ENCODE data around the gene SLC8B1. TPM values are rescaled to one million over a fixed set of nuclear protein-coding genes. Genes with fewer than 3 reads are reported as not detected.

The SLC8B1 gene
- total RNA-seq, 1 donor from 2014 or later, result 41.1 TPM

GRCh38 chr12:113373969-113374368, 39.1 kb upstream of the SLC8B1 start:
- TF ChIP-seq, protein P1, sequence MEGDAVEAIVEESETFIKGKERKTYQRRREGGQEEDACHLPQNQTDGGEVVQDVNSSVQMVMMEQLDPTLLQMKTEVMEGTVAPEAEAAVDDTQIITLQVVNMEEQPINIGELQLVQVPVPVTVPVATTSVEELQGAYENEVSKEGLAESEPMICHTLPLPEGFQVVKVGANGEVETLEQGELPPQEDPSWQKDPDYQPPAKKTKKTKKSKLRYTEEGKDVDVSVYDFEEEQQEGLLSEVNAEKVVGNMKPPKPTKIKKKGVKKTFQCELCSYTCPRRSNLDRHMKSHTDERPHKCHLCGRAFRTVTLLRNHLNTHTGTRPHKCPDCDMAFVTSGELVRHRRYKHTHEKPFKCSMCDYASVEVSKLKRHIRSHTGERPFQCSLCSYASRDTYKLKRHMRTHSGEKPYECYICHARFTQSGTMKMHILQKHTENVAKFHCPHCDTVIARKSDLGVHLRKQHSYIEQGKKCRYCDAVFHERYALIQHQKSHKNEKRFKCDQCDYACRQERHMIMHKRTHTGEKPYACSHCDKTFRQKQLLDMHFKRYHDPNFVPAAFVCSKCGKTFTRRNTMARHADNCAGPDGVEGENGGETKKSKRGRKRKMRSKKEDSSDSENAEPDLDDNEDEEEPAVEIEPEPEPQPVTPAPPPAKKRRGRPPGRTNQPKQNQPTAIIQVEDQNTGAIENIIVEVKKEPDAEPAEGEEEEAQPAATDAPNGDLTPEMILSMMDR (IDR thresholded peaks at IDR 0.05; ENCODE audit: insufficient read depth, low read length, poor library complexity, severe bottlenecking), result no peak
- DNase-seq (ENCODE audit: low read depth), result no peak
- no peaks in the 10 kb centered on the region for H3K36me3 ChIP-seq (ENCODE audit: control insufficient read depth, insufficient read depth, low read length)

GRCh38 chr12:113373440-113373839, 38.5 kb upstream of the SLC8B1 start:
- no peak overlapping the region for H3K4me3 ChIP-seq (ENCODE audit: low read depth, low read length)
- no peaks in the 10 kb centered on the region for H3K36me3 ChIP-seq (ENCODE audit: control insufficient read depth, insufficient read depth, low read length)
- no peaks in the 10 kb centered on the region for H3K27me3 ChIP-seq (ENCODE audit: control insufficient read depth, insufficient read depth, low read length)
- no peak for DNase-seq (ENCODE audit: low read depth)
- TF ChIP-seq, protein P1 (IDR thresholded peaks at IDR 0.05; ENCODE audit: insufficient read depth, low read length, poor library complexity, severe bottlenecking), result no peak

More at GRCh38 chr12:113373969-113374368, 39.1 kb upstream of the SLC8B1 start:
- Histone ChIP-seq H3K4me3 (ENCODE audit: low read depth, low read length) (no peak overlapping the region), H3K27me3 (ENCODE audit: control insufficient read depth, insufficient read depth, low read length) (no peaks in the 10 kb centered on the region)

GRCh38 chr12:113372371-113372770, 37.5 kb upstream of the SLC8B1 start:
- Histone ChIP-seq H3K27me3 (ENCODE audit: control insufficient read depth, insufficient read depth, low read length) (no peaks in the 10 kb centered on the region), H3K4me3 (ENCODE audit: low read depth, low read length) (no peak overlapping the region), H3K36me3 (ENCODE audit: control insufficient read depth, insufficient read depth, low read length) (no peaks in the 10 kb centered on the region)
- TF ChIP-seq, protein P1 (IDR thresholded peaks at IDR 0.05; ENCODE audit: insufficient read depth, low read length, poor library complexity, severe bottlenecking), result no peak
- DNase-seq (ENCODE audit: low read depth), result no peak

GRCh38 chr12:113371808-113372207, 36.9 kb upstream of the SLC8B1 start:
- H3K4me3 ChIP-seq (ENCODE audit: low read depth, low read length), result no peak overlapping the region
- no peaks in the 10 kb centered on the region for H3K27me3 ChIP-seq (ENCODE audit: control insufficient read depth, insufficient read depth, low read length)
- TF ChIP-seq, protein P1 (IDR thresholded peaks at IDR 0.05; ENCODE audit: insufficient read depth, low read length, poor library complexity, severe bottlenecking), result no peak
- DNase-seq (ENCODE audit: low read depth), result no peak
- H3K36me3 ChIP-seq (ENCODE audit: control insufficient read depth, insufficient read depth, low read length), result no peaks in the 10 kb centered on the region

- no peak overlapping the region for H3K4me3 ChIP-seq (ENCODE audit: low read depth, low read length)
- no peaks in the 10 kb centered on the region for H3K36me3 ChIP-seq (ENCODE audit: control insufficient read depth, insufficient read depth, low read length)
- no peaks in the 10 kb centered on the region for H3K27me3 ChIP-seq (ENCODE audit: control insufficient read depth, insufficient read depth, low read length)
- TF ChIP-seq, protein P1 (IDR thresholded peaks at IDR 0.05; ENCODE audit: insufficient read depth, low read length, poor library complexity, severe bottlenecking), result no peak
- no peak for DNase-seq (ENCODE audit: low read depth)
These were observed 36.2 kb upstream of the SLC8B1 start for GRCh38 chr12:113370923-113371682.
